ENCODE measurements around the gene HAGHL.

Gene HAGHL

GRCh38 chr16:717450-718245, 9.3 kb upstream of the HAGHL start:
- no peak for TF ChIP-seq POLR2A (IDR thresholded peaks at IDR 0.05; ENCODE audit: low read depth, low read length)
- DNase-seq (ENCODE audit: insufficient read length, low spot score) (no peak), FAIRE-seq (no peak)

- no peak for TF ChIP-seq POLR2A (IDR thresholded peaks at IDR 0.05; ENCODE audit: low read depth, low read length)
- no peak for FAIRE-seq
- no peak for DNase-seq (ENCODE audit: insufficient read length, low spot score)
These were observed 8.5 kb upstream of the HAGHL start for GRCh38 chr16:718389-718788.

GRCh38 chr16:718922-719321, 8.0 kb upstream of the HAGHL start:
- TF ChIP-seq POLR2A (IDR thresholded peaks at IDR 0.05; ENCODE audit: low read depth, low read length): no peak
- FAIRE-seq: no peak
- no peak for DNase-seq (ENCODE audit: insufficient read length, low spot score)

- DNase-seq (ENCODE audit: insufficient read length, low spot score): no peak
- no peak for TF ChIP-seq POLR2A (IDR thresholded peaks at IDR 0.05; ENCODE audit: low read depth, low read length)
- no peak for FAIRE-seq
These were observed 7.0 kb upstream of the HAGHL start for GRCh38 chr16:719815-720446.

- DNase-seq (ENCODE audit: insufficient read length, low spot score): peak; percentile 89
- TF ChIP-seq POLR2A (IDR thresholded peaks at IDR 0.05; ENCODE audit: low read depth, low read length): no peak
- FAIRE-seq: no peak
These were observed 6.4 kb upstream of the HAGHL start for GRCh38 chr16:720447-720989.

GRCh38 chr16:720990-721764, 5.7 kb upstream of the HAGHL start, which contains the start of gene ANTKMT:
Gene ANTKMT, plus strand, starts transcription at chr16:721146. Its CDS starts 129 bp downstream, at chr16:721275.
- FAIRE-seq (no peak), DNase-seq (ENCODE audit: insufficient read length, low spot score) (peak; percentile 92)
- peak; percentile 83 for TF ChIP-seq POLR2A (IDR thresholded peaks at IDR 0.05; ENCODE audit: low read depth, low read length)

- no peak for TF ChIP-seq POLR2A (IDR thresholded peaks at IDR 0.05; ENCODE audit: low read depth, low read length)
- FAIRE-seq (no peak), DNase-seq (ENCODE audit: insufficient read length, low spot score) (no peak)
These were observed 5.0 kb upstream of the HAGHL start for GRCh38 chr16:721765-722540.

GRCh38 chr16:722835-723633, 3.9 kb upstream of the HAGHL start:
- TF ChIP-seq POLR2A (IDR thresholded peaks at IDR 0.05; ENCODE audit: low read depth, low read length): no peak
- FAIRE-seq (no peak), DNase-seq (ENCODE audit: insufficient read length, low spot score) (no peak)

- TF ChIP-seq POLR2A (IDR thresholded peaks at IDR 0.05; ENCODE audit: low read depth, low read length): no peak
- no peak for DNase-seq (ENCODE audit: insufficient read length, low spot score)
- FAIRE-seq: no peak
These were observed 3.2 kb upstream of the HAGHL start for GRCh38 chr16:723695-724094.

- no peak for FAIRE-seq
- no peak for TF ChIP-seq POLR2A (IDR thresholded peaks at IDR 0.05; ENCODE audit: low read depth, low read length)
- no peak for DNase-seq (ENCODE audit: insufficient read length, low spot score)
These were observed 2.5 kb upstream of the HAGHL start for GRCh38 chr16:724188-725040.

GRCh38 chr16:725041-725376, 1.9 kb upstream of the HAGHL start:
- TF ChIP-seq POLR2A (IDR thresholded peaks at IDR 0.05; ENCODE audit: low read depth, low read length): no peak

More at GRCh38 chr16:725041-725376, 1.9 kb upstream of the HAGHL start:
- FAIRE-seq (no peak), DNase-seq (ENCODE audit: insufficient read length, low spot score) (no peak)

Measured in H54 (cell line).